ENCODE data around the gene BOLA3.

DNA sequence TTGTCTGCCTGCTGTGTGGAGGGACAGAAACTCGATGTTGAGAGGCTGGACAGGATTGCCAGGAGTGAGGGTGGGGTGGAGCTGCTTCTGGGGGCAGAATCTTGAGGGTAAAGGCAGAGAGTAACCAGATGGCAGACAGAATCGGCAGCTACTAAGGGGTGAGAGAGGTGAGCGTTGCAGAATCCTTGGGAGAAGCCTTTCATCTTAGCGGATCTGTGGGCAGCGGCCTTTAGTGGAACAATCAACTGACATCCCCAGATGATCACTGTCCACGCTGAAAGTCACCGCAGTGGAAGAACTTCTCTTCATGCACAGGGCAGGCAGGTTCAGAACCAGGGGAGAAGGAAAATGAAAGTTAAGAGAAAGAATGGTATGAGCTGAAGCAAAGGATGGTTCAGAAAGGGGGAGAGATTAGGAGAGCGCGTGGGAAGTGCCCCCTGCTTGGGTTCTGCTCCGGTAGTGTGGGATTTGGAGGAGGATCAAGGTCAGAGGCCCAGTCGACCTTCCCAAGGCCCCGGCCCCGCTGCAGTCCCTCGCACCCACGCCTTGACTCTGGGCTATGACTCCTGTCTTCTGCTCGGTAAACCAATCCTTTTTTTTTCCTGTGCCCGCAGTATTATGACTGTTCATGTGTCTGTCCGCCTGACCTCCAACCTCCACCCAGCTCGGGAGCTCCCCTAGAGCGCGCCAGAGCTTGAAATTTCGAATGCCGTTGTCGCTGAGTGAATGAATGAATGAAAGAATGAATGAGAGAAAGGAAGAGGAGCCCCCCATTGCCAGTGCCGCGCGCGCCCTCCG is 584 bp downstream of the BOLA3 start:
- TF ChIP-seq, protein P1, sequence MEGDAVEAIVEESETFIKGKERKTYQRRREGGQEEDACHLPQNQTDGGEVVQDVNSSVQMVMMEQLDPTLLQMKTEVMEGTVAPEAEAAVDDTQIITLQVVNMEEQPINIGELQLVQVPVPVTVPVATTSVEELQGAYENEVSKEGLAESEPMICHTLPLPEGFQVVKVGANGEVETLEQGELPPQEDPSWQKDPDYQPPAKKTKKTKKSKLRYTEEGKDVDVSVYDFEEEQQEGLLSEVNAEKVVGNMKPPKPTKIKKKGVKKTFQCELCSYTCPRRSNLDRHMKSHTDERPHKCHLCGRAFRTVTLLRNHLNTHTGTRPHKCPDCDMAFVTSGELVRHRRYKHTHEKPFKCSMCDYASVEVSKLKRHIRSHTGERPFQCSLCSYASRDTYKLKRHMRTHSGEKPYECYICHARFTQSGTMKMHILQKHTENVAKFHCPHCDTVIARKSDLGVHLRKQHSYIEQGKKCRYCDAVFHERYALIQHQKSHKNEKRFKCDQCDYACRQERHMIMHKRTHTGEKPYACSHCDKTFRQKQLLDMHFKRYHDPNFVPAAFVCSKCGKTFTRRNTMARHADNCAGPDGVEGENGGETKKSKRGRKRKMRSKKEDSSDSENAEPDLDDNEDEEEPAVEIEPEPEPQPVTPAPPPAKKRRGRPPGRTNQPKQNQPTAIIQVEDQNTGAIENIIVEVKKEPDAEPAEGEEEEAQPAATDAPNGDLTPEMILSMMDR (IDR thresholded peaks at IDR 0.05): no peak
- no peak for TF ChIP-seq POLR2A (IDR thresholded peaks at IDR 0.05)

All from thyroid gland (tissue), 4 donors.